Right atrium auricular region (tissue), 2 donors: ENCODE data around the gene LDLRAD3. TPM values are rescaled to one million over a fixed set of nuclear protein-coding genes. Genes with fewer than 3 reads are reported as not detected.

Experiments
- DNase-seq: peaks from one replicate; pipeline ENCODE4 v3.0.0-alpha.2; 2019; ENCODE audit warnings: low spot score
- H3K27ac ChIP-seq, 2 donors: fragments of 200-600 bp; sonication (generic); 1 replicate in 1 of 2; 2 replicates in 1 of 2; pipeline ENCODE4 v1.5.1; 2016 to 2019
- H3K27me3 ChIP-seq, 2 donors: fragments of 200-600 bp; sonication (generic); one replicate each; pipeline versions ENCODE4 v1.5.1 to v1.6.0; 2017 to 2019
- H3K36me3 ChIP-seq: fragments of 200-600 bp; sonication (generic); one replicate; pipeline ENCODE4 v1.5.1; 2016
- H3K4me1 ChIP-seq, 2 donors: fragments of 200-600 bp; sonication (generic); one replicate each; pipeline versions ENCODE4 v1.5.1 to v1.6.0; 2017 to 2019
- H3K4me3 ChIP-seq, 2 donors: fragments of 200-600 bp; sonication (generic); 1 replicate in 1 of 2; 2 replicates in 1 of 2; pipeline ENCODE4 v1.5.1; 2017 to 2019; ENCODE audit warnings: mild to moderate bottlenecking in 1 of 2, moderate library complexity in 1 of 2
- H3K9me3 ChIP-seq, 2 donors: fragments of 200-600 bp; sonication (generic); one replicate each; pipeline ENCODE4 v1.5.1; 2019
- total RNA-seq, 2 donors: library from RNA; depleted of rRNA; stranded (reverse); fragments of >200 nt; gene quantifications; one replicate each; pipeline ENCODE4 v1.1.0, GENCODE V29; 2016
- TF ChIP-seq, protein P1 (sequence below), 2 donors: fragments of 200-600 bp; sonication (generic); IDR thresholded peaks; one replicate each; pipeline ENCODE4 v1.5.1; 2019; ENCODE audit warnings: antibody characterized with exemption in 2 of 2

The LDLRAD3 gene
- total RNA-seq, 2 donors from 2014 or later, result 3.6 to 7.0 TPM

DNA sequence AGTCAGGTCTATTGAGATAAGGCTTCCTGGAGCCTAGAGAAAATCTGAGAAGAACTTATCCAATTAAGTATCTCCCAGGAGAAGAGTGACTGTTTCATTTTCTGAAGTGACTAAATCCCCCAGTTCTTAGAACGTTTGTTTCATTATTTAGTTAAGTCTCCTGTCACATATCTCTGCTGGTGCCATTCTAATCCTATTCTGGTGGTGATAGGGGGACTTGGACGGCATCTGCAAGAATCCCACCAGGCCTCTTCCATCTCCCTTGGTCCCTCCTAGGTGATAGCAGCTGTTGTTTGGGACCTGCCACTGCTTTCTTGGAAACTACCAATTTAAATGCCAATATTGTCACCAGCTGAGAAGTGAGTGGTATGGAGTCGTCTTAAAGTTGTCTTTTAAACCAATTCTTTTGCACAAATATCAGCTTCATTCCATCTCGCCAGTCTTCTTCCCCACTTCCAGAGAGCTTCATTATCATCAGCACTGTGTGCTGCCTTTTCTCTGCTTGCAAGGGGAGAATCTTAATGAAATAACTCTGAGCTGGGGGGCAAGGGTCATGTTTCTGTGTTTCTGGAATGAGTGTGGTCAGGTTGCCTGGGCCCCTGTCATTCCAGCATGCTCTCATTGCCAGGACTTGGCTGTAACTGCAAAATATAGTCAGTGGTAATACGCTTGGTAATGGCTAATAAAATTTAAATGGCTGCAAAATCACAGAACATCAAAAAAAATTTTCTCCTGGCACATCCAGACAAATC lies 104.8 kb downstream of the LDLRAD3 start:
- TF ChIP-seq, protein P1, sequence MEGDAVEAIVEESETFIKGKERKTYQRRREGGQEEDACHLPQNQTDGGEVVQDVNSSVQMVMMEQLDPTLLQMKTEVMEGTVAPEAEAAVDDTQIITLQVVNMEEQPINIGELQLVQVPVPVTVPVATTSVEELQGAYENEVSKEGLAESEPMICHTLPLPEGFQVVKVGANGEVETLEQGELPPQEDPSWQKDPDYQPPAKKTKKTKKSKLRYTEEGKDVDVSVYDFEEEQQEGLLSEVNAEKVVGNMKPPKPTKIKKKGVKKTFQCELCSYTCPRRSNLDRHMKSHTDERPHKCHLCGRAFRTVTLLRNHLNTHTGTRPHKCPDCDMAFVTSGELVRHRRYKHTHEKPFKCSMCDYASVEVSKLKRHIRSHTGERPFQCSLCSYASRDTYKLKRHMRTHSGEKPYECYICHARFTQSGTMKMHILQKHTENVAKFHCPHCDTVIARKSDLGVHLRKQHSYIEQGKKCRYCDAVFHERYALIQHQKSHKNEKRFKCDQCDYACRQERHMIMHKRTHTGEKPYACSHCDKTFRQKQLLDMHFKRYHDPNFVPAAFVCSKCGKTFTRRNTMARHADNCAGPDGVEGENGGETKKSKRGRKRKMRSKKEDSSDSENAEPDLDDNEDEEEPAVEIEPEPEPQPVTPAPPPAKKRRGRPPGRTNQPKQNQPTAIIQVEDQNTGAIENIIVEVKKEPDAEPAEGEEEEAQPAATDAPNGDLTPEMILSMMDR (IDR thresholded peaks at IDR 0.05), result no peak
- H3K27ac ChIP-seq, result no peak overlapping the region

DNA sequence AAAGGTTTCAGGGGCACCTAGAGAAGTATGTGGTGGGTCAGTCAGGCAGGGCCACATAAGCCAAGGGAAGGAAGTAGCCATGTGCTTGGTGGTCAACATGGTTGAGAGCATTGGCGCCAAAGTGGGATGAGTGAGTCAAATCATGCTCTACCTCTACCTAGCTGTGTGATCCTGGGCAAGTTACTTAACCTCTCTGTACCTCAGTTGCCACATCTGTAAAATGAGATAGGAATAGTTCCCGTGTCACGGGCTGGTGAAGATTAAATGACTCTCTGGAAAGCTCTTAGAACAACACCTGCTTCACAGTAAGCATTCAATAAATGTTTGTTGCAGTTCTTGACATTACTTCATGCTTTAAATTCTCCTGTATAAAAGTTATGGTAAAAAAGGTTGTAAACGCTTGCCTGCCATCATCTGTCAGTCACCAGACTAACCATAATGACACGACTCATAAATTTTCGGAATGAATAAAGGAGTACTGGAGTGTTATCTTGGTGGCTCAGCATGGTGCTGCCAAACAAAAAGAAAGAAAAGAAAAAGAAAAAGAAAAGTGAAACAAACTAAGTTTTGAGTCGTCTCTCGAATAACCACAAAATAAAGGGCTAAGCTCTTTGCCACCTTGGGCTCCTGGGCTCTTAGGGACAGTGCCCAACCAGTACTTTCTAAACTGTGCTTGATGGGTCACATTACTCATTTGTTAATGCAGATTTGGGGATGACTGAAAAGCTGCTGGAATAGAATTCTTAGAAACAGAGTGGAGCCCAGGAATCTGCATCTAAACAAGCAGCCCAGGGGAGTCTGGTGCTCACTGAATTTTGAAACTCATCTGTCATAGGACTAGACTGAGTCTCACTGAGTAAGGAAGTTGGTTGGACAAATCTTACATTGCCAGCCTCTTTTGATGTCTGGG lies 107.6 kb downstream of the LDLRAD3 start:
- Histone ChIP-seq H3K9me3 (no peaks in the 10 kb centered on the region), H3K27me3 (no peaks in the 10 kb centered on the region), H3K36me3 (no peaks in the 10 kb centered on the region), H3K4me3 (no peak overlapping the region), H3K27ac (no peak overlapping the region), H3K4me1 (no peaks in the 10 kb centered on the region)
- TF ChIP-seq, protein P1 (IDR thresholded peaks at IDR 0.05), result no peak
- no peak for DNase-seq

More for the DNA sequence above, 104.8 kb downstream of the LDLRAD3 start:
- no peak for DNase-seq
- no peaks in the 10 kb centered on the region for H3K36me3 ChIP-seq
- H3K4me1 ChIP-seq, result no peaks in the 10 kb centered on the region
- no peak overlapping the region for H3K4me3 ChIP-seq
- H3K27me3 ChIP-seq, result no peaks in the 10 kb centered on the region
- no peaks in the 10 kb centered on the region for H3K9me3 ChIP-seq

DNA sequence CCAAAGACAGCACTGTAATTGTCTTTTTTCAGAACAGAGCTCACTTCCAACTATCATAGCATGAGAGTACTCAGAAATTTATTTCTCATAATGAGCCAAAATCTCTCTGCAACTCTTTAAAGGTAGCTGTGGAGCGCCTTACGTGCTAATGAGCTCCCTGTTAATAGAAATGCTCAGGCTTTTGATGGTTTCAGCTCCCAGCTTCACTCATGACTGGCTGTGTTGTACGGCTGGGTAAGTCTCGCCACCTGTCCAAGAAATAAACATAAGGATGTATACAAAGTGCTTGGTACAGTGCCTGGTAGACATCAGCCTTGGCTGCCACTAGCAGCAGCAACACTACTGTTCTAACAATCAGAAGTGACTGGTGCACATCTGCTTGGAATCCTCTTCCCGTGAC lies 109.4 kb downstream of the LDLRAD3 start:
- Histone ChIP-seq H3K36me3 (no peaks in the 10 kb centered on the region), H3K4me3 (no peak overlapping the region), H3K9me3 (no peaks in the 10 kb centered on the region), H3K4me1 (no peaks in the 10 kb centered on the region), H3K27me3 (no peaks in the 10 kb centered on the region), H3K27ac (no peak overlapping the region)
- no peak for DNase-seq
- TF ChIP-seq, protein P1 (IDR thresholded peaks at IDR 0.05), result no peak

DNA sequence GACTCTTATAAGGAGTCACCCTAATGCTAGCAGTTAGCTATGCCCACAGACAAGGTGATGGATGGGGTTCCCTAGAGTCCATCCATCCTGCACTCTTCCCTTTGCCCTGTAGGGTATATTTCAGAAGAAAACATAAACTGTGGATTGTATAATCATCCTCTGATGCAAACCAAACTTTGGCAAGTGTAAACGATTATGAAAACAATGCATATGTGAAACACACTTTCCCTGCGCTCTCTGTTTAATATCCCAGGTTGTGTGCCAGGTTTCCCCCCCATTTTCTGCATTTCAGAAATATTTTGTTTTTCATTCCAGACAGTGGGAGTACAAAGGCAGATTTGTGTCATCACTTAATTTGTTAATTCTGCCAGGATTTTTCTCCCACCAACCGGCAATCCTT lies 110.0 kb downstream of the LDLRAD3 start:
- no peaks in the 10 kb centered on the region for H3K9me3 ChIP-seq
- H3K27me3 ChIP-seq, result no peaks in the 10 kb centered on the region
- H3K27ac ChIP-seq, result no peak overlapping the region
- no peak for DNase-seq
- H3K4me1 ChIP-seq, result no peaks in the 10 kb centered on the region
- no peaks in the 10 kb centered on the region for H3K36me3 ChIP-seq
- TF ChIP-seq, protein P1 (IDR thresholded peaks at IDR 0.05), result no peak
- H3K4me3 ChIP-seq, result no peak overlapping the region

DNA sequence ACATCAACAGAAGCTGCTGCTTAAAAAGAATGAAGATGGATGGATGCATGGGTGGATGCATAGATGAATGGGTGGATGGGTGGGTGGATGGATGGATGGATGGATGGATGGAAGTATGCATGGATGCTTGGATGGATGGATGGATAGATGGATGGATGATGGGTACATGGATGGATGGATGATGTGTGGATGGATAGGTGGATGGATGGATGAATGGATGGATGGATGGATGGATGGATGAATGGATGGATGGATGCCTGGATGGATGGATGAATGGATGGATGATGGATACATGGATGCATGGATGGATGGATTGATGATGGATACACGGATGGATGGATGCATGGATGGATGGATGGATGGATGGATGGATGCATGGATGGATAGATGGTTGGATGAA lies 110.8 kb downstream of the LDLRAD3 start:
- H3K4me3 ChIP-seq, result no peak overlapping the region
- H3K4me1 ChIP-seq, result no peaks in the 10 kb centered on the region
- TF ChIP-seq, protein P1 (IDR thresholded peaks at IDR 0.05), result no peak
- H3K36me3 ChIP-seq, result no peaks in the 10 kb centered on the region
- no peaks in the 10 kb centered on the region for H3K27me3 ChIP-seq
- DNase-seq, result no peak
- no peak overlapping the region for H3K27ac ChIP-seq
- peaks cover 0 to 4% of the 10 kb centered on the region in 2 donors for H3K9me3 ChIP-seq
